Measurements from ENCODE around the gene GJB2. TPM values are rescaled to one million over a fixed set of nuclear protein-coding genes. Genes with fewer than 3 reads are reported as not detected.

The GJB2 gene
- total and polyA plus RNA-seq, 2 of the 8 experiments (the other 6 are each of a cell fraction or from before 2014, with no cell fraction given) = 0.20 to 0.21 TPM

DNA sequence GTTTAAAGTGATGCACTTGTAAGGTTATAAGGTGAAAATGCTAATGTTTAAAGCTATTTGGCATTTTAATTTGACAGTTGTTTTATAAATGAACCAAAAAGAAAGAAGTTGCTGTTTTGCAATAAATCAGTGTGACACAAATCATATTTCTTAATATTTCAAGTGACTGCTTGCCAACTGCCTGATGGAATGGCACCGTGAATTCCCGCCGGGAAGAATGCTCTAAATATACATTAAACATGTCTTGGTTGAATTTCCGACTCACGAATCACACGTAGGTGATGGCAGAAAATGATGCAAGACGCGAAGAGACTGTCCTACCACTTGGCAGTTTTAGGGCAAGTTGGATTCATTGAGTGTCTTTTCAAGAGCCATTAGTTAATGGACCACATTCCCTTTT is 3.1 kb upstream of the GJB2 start:
- Histone ChIP-seq H3K14ac (ENCODE audit: insufficient read length) (no peak overlapping the region), H3K9me3 (ENCODE audit: insufficient read depth in 2 of 2, low read depth in 1 of 2, low read length in 1 of 2) (no peaks in the 10 kb centered on the region), H3K23ac (ENCODE audit: insufficient read length) (no peak overlapping the region), H2BK20ac (ENCODE audit: low read length) (no peak overlapping the region), H3K27ac (ENCODE audit: low read depth, low read length) (no peak overlapping the region), H3K23me2 (ENCODE audit: low read depth, low read length) (peaks cover 6% of the 10 kb centered on the region; the same call in 1 of the 2 replicates), H3K79me2 (ENCODE audit: control insufficient read depth in 1 of 2, insufficient read depth in 2 of 2, low read length in 2 of 2) (no peaks in the 10 kb centered on the region), H3K36me3 (ENCODE audit: control insufficient read depth in 2 of 4, insufficient read depth in 4 of 4, low read length in 3 of 4) (no peaks in the 10 kb centered on the region; a peak in 1 of 8 replicates), H3K18ac (ENCODE audit: extremely low read depth, low read length) (no peak overlapping the region), H4K8ac (ENCODE audit: extremely low read depth, insufficient read depth, low read length) (no peak overlapping the region), H3K4me3 (ENCODE audit: extremely low read depth in 1 of 4, insufficient read depth in 2 of 4, low read depth in 3 of 4, low read length in 4 of 4) (no peak overlapping the region), H2AFZ (ENCODE audit: low read length) (no peak overlapping the region), H3K56ac (replicated peaks; ENCODE audit: insufficient read length, low read depth, low read length) (no peak overlapping the region), H4K91ac (replicated peaks; ENCODE audit: insufficient read length, low read length) (no peak overlapping the region), H2BK15ac (ENCODE audit: low read length) (no peak overlapping the region), H2AK5ac (ENCODE audit: low read depth, low read length) (no peak overlapping the region), H4K5ac (ENCODE audit: insufficient read length, low read depth, low read length) (no peak overlapping the region), H2BK5ac (ENCODE audit: low read depth, low read length) (no peak overlapping the region), H3K9ac (replicated peaks in 1 of 4; ENCODE audit: extremely low read depth in 1 of 4, low read depth in 3 of 4, low read length in 3 of 4) (no peak overlapping the region), H3K4ac (replicated peaks; ENCODE audit: insufficient read length, low read depth, low read length) (no peak overlapping the region), H4K20me1 (replicated peaks in 1 of 2; ENCODE audit: control insufficient read depth in 1 of 2, insufficient read depth in 2 of 2, low read length in 2 of 2) (peaks cover 0 to 9% of the 10 kb centered on the region in 2 experiments), H2BK12ac (ENCODE audit: low read depth, low read length) (no peak overlapping the region), H3K4me1 (replicated peaks in 1 of 4; ENCODE audit: control insufficient read depth in 3 of 4, insufficient read depth in 4 of 4, low read length in 3 of 4) (peaks cover 0 to 13% (median 5%) of the 10 kb centered on the region in 4 experiments; a peak in 6 of 7 replicates), H3K4me2 (ENCODE audit: insufficient read depth in 1 of 2, low read depth in 2 of 2, low read length in 2 of 2) (no peak overlapping the region), H2BK120ac (replicated peaks; ENCODE audit: low read depth, low read length) (no peak overlapping the region), H3K79me1 (ENCODE audit: low read depth, low read length) (no peaks in the 10 kb centered on the region; the same call in 1 of the 2 replicates), H3K27me3 (replicated peaks in 1 of 4; ENCODE audit: control insufficient read depth in 3 of 4, extremely low read depth in 1 of 4, insufficient read depth in 3 of 4, low read length in 3 of 4) (peaks cover 43 to 65% (median 61%) of the 10 kb centered on the region in 4 experiments)
- CTCF ChIA-PET (ENCODE audit: partially characterized antibody) = interaction anchor here (0.5 to 4.6 kb wide), 11 partner anchors 8 to 625 kb away, joined by 3 to 20 read pairs (median 4); no protein-coding TSS in a partner anchor
- DNase-seq (ENCODE audit: low read depth in 1 of 2, low spot score in 2 of 2) = no peak
- TF ChIP-seq BRCA1 (IDR thresholded peaks at IDR 0.05; ENCODE audit: low read depth, low read length) = no peak
- 86% methylated on average over 8 of the region's 8 CpGs; no CpG with 5 or more reads in 1 of the 2 experiments for WGBS, 2 experiments (ENCODE audit: extremely low coverage in 1 of 2, insufficient coverage in 1 of 2, insufficient read length in 1 of 2, insufficient replicate concordance in 2 of 2, low coverage in 1 of 2, low lambda C conversion rate in 2 of 2, missing lambda C conversion rate in 1 of 2)
- POLR2A ChIA-PET (ENCODE audit: partially characterized antibody) = no interaction called here
- FAIRE-seq = peak; percentile 50
